Measurements from ENCODE around the gene C14orf132. TPM values are rescaled to one million over a fixed set of nuclear protein-coding genes. Genes with fewer than 3 reads are reported as not detected.

The C14orf132 gene
- total and polyA plus RNA-seq, 2 of the 4 experiments (the other 2 are of a cell fraction), result 6.3 to 13.5 TPM

- H4K5ac ChIP-seq (ENCODE audit: low read depth, low read length), result peak overlapping the region; percentile 81
- H3K4me3 ChIP-seq (ENCODE audit: insufficient read depth, low read depth, low read length), result no peak overlapping the region
- peak overlapping the region; percentile 100 for H2AK5ac ChIP-seq (ENCODE audit: low read depth, low read length)
- no peak overlapping the region for H3K4me2 ChIP-seq (ENCODE audit: low read depth, low read length)
- ChIA-PET CTCF (interaction anchor here (1.0 to 6.8 kb wide), 3 partner anchors 42 to 172 kb away, joined by 3 to 55 read pairs (median 4); no protein-coding TSS in a partner anchor), POLR2A (ENCODE audit: unreplicated experiment) (interaction anchor here (0.5 to 1.8 kb wide), 7 partner anchors 12 to 170 kb away, joined by 3 to 7 read pairs (median 5); partner anchors contain the start of genes BDKRB1 and BDKRB2)
- H3K36me3 ChIP-seq (ENCODE audit: control insufficient read depth, insufficient read depth, low read length), result no peaks in the 10 kb centered on the region
- H4K20me1 ChIP-seq (ENCODE audit: insufficient read depth, low read length), result no peaks in the 10 kb centered on the region
- DNase-seq, result no peak
- BruUV-seq (replicated peaks), result no TSS peak
- peak overlapping the region; percentile 82 to 94 for H4K8ac ChIP-seq (ENCODE audit: low read depth in 2 of 2, low read length in 2 of 2)
- in situ Hi-C loops (cut with MboI; ENCODE audit: low sequenced_read_pairs), result loop anchor here (5.0 kb wide), 1 partner anchor 168 kb away; no protein-coding TSS in a partner anchor
- H3K9ac ChIP-seq (ENCODE audit: low read depth, low read length), result peak overlapping the region; percentile 3; the same call in 1 of the 2 replicates
- H3K18ac ChIP-seq (ENCODE audit: low read depth, low read length), result peak overlapping the region; percentile 72
- H3K14ac ChIP-seq (replicated peaks; ENCODE audit: low read depth, low read length), result peak overlapping the region; percentile 92
- H2BK120ac ChIP-seq (ENCODE audit: low read depth, low read length), result peak overlapping the region; percentile 100
- dilution Hi-C loops (cut with HindIII; ENCODE audit: low sequenced_read_pairs, unreplicated experiment), result no loop called here
- peak overlapping the region; percentile 90 for H2AFZ ChIP-seq (replicated peaks; ENCODE audit: low read length, poor library complexity)
- H3K4ac ChIP-seq (ENCODE audit: low read depth, low read length), result peak overlapping the region; percentile 96
- H3K79me1 ChIP-seq (ENCODE audit: low read depth in 1 of 2, low read length in 2 of 2), result peaks cover 0 to 35% of the 10 kb centered on the region in 2 experiments; a peak in 2 of 4 replicates
- 100% methylated on average over 1 of the region's 6 CpGs; no CpG with 5 or more reads in 1 of the 2 experiments for WGBS, 2 experiments (ENCODE audit: extremely low coverage in 2 of 2, insufficient read length in 1 of 2)
- H2BK15ac ChIP-seq (ENCODE audit: low read depth, low read length), result peak overlapping the region; percentile 100
- H2BK20ac ChIP-seq (ENCODE audit: low read depth, low read length), result peak overlapping the region; percentile 98
- H2AK9ac ChIP-seq (replicated peaks; ENCODE audit: low read depth, low read length, poor library complexity), result peak overlapping the region; percentile 97
- no peak for TF ChIP-seq CEBPB (IDR thresholded peaks at IDR 0.05; ENCODE audit: low read depth, low read length)
- no peak for TF ChIP-seq RFX5 (IDR thresholded peaks at IDR 0.05; ENCODE audit: low read depth, low read length)
- TF ChIP-seq BHLHE40 (IDR thresholded peaks at IDR 0.05; ENCODE audit: low read depth, low read length), result no peak
- no peak for TF ChIP-seq CTCF (conservative IDR thresholded peaks at IDR 0.05; ENCODE audit: low read depth, low read length)
- TF ChIP-seq MAFK (IDR thresholded peaks at IDR 0.05; ENCODE audit: low read depth, low read length), result no peak
- no peak for TF ChIP-seq CHD1 (IDR thresholded peaks at IDR 0.05; ENCODE audit: low read depth, low read length)
- TF ChIP-seq POLR2A (IDR thresholded peaks at IDR 0.05; ENCODE audit: low read depth, low read length), result no peak
- no peak for TF ChIP-seq RCOR1 (IDR thresholded peaks at IDR 0.05; ENCODE audit: insufficient replicate concordance, low read length)
- TF ChIP-seq MXI1 (IDR thresholded peaks at IDR 0.05; ENCODE audit: borderline replicate concordance, low read depth, low read length), result no peak
- H3K27me3 ChIP-seq (ENCODE audit: control insufficient read depth, insufficient read depth, low read length), result no peaks in the 10 kb centered on the region
- H3K9me1 ChIP-seq (ENCODE audit: insufficient read depth, low read length), result peaks cover 26% of the 10 kb centered on the region
- peak overlapping the region; percentile 100 for H4K91ac ChIP-seq (ENCODE audit: insufficient read depth, low read depth, low read length)
- peak overlapping the region; percentile 95 for H3K23ac ChIP-seq (ENCODE audit: low read depth, low read length)
- peak overlapping the region; percentile 87 for H3K56ac ChIP-seq (ENCODE audit: extremely low read depth, insufficient read depth, low read length)
- no peaks in the 10 kb centered on the region for H3K9me3 ChIP-seq (ENCODE audit: control insufficient read depth, insufficient read depth, low read length)
- peak overlapping the region; percentile 90 for H3K27ac ChIP-seq (ENCODE audit: insufficient read depth, low read length)
- H3K4me1 ChIP-seq (ENCODE audit: control insufficient read depth, insufficient read depth, low read length), result peaks cover 19% of the 10 kb centered on the region
- intact Hi-C loops (cut with micrococcal nuclease), result loop anchor here (1.0 to 10.0 kb wide), 7 partner anchors 19 to 401 kb away; partner anchors contain the start of genes BDKRB1, BDKRB2 and PAPOLA
- peak overlapping the region; percentile 96 for H2BK5ac ChIP-seq (ENCODE audit: low read depth, low read length, poor library complexity, severe bottlenecking)
- ATAC-seq (ENCODE audit: low read depth), result no peak
Observed at GRCh38 chr14:96103560-96104460, 64.6 kb downstream of the C14orf132 start.
